GM10248 (cell line): ENCODE data around the gene IPCEF1.
A peak's percentile ranks its signal among the peaks of the same experiment; 100 is the strongest.
"Not testable (repeated sequence)": the region's sequence is repeated elsewhere in the genome, so short reads cannot be mapped to it uniquely, and the experiment has no call there.

ENCODE experiments used
- CTCF ChIA-PET: fragments of 300-600 bp; sonication (Branson Sonifier 250); formaldehyde crosslinking; extraction: SDS; loops from one replicate; lab custom pipeline; 2021; ENCODE audit warnings: antibody characterized with exemption; lab: Yijun Ruan, JAX
- POLR2A ChIA-PET: fragments of 350-650 bp; sonication (Branson Sonifier 250); formaldehyde crosslinking; extraction: SDS; loops from one replicate; lab custom pipeline; 2020; ENCODE audit warnings: antibody characterized with exemption; lab: Yijun Ruan, JAX
- DNase-seq: peaks from one replicate; pipeline ENCODE4 v3.0.0; 2012; ENCODE audit errors: extremely low spot score
- TF ChIP-seq, protein P1 (sequence below): IDR thresholded peaks from 2 replicates; pipeline ENCODE4 v1.5.1; 2012; ENCODE audit warnings: mild to moderate bottlenecking, low read depth; ENCODE audit errors: extremely low read depth, missing control alignments, control extremely low read depth

IPCEF1 gene

DNA sequence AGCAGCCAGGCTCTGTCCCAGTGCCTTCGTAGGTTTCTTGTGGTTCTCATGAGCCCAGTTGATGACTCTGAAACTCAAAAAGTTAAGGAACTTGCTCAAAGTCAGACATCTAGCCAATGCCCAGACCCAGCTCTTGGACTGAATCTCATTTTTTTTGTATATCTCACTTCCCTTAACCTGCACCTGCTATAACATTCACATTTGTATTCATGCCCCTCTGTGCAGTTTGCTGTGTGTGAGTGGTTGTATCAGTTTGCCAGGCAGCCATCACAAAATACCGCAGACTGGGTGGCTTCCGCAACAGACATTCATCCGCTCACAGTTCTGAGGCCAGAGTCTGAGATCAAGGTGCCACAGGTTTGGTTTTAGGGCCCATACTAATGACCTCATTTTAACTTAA, 49.9 kb downstream of the IPCEF1 start:
- ChIA-PET POLR2A (no interaction called here), CTCF (no interaction called here)
- TF ChIP-seq, protein P1, sequence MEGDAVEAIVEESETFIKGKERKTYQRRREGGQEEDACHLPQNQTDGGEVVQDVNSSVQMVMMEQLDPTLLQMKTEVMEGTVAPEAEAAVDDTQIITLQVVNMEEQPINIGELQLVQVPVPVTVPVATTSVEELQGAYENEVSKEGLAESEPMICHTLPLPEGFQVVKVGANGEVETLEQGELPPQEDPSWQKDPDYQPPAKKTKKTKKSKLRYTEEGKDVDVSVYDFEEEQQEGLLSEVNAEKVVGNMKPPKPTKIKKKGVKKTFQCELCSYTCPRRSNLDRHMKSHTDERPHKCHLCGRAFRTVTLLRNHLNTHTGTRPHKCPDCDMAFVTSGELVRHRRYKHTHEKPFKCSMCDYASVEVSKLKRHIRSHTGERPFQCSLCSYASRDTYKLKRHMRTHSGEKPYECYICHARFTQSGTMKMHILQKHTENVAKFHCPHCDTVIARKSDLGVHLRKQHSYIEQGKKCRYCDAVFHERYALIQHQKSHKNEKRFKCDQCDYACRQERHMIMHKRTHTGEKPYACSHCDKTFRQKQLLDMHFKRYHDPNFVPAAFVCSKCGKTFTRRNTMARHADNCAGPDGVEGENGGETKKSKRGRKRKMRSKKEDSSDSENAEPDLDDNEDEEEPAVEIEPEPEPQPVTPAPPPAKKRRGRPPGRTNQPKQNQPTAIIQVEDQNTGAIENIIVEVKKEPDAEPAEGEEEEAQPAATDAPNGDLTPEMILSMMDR = no peak
- no peak for DNase-seq

DNA sequence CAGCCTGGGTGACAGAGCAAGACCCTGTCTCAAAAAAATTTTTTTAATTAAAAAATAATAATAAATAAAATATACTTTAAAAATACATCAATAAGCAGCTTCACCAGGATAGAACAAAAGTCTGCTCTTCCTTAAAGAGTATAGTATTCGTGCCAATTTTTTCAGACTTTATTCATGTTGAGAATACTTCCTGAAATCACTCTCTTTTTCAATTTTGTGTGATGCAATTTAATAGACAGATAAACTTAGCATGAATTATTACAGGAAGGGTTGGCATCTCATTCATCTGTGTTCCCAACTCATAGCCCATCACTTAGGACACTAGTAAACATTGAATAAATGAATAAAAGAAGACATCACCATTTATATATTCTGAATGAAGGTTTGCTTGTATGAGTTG, 52.4 kb downstream of the IPCEF1 start:
- ChIA-PET CTCF (no interaction called here), POLR2A (no interaction called here)
- DNase-seq = no peak
- TF ChIP-seq, protein P1 = no peak

DNA sequence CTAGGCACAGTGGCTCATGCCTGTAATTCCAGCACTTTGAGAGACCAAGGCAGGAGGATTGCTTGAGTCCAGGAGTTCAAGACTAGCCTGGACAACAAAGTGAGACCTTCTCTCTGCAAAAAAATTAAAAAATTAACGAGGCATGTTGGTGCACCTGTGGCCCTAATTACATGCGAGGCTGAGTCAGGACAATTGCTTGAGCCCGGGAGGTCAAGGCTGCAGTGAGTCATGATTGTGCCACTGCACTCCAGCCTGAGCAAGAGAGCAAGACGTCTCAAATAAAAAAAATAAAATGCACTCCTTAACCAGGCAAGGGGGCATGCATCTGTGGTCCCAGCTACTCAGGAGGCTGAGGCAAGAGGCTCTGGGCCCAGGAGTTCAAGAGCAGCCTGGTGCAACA, 53.0 kb downstream of the IPCEF1 start:
- POLR2A ChIA-PET, DNase-seq, CTCF ChIA-PET: not testable (repeated sequence)

DNA sequence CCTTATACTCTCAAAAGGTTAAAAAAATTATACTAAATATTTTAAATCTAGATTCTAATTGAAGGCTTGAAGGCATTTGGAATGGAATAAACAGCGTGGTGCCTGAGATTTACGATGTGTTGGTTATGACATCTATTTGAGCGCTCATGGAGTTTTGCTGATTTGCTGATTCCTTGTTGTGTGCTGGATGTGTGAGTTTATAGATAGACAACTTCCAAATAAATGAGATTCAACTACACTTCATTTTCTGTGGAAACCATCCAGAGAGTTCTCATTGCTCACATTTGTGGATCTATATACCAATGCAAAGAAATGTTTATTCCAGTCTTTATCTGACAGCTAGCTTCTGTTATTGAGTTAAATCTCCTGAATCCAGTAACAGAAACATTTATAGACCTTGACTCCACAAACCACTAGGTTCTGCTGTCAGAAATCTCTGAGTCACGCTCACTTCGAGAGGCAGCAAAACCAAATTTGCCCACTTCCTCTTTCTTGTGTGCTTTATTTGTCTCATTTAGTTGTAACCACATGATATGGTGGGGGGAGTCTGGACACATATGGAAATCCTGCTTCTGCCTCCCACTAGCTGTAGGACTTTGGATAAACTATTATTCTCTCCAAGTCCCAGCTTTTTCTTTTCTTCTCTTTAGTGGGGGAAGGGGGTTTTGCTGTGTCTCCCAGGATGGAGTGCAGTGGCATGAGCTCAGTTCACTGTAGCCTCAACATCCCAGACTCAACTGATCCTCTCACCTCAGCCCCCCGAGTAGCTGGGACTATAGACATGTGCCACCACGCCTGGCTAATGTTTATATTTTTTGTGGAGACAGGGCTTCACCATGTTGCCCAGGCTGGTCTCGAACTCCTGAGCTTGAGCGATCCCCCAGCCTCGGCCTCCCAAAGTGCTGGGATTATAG, 54.5 kb downstream of the IPCEF1 start:
- ChIA-PET CTCF (interaction anchor here (0.8 kb wide), 1 partner anchor 25 kb away, joined by 4 read pairs; no protein-coding TSS in a partner anchor), POLR2A (no interaction called here)
- peak; percentile 67 for DNase-seq
- TF ChIP-seq, protein P1 = no peak

DNA sequence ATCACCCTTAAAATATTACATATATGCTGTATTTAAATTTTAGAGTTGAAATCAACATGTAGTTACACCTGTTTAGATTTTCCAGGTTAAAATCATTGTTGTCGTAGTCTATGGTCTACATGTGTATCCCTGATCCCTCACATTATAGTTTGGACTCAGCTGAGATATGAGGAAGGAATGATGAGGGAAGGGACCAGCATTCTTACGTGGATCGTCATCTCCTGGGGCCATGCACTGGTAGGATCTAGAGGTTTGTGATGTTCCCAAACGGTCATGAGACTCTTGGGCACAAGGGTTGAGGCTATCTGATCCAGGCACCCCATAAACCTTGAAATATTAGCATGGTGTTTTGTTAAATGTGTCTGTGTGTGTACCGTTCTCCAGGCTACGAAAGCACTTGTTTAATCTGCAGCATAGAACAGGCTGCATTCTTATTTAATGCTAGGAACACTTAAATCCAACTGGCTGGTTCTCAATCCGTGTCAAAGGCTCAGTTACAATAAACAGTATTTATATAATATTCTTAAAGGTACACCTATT, 55.4 kb downstream of the IPCEF1 start:
- TF ChIP-seq, protein P1 = no peak
- ChIA-PET CTCF (no interaction called here), POLR2A (no interaction called here)
- no peak for DNase-seq

DNA sequence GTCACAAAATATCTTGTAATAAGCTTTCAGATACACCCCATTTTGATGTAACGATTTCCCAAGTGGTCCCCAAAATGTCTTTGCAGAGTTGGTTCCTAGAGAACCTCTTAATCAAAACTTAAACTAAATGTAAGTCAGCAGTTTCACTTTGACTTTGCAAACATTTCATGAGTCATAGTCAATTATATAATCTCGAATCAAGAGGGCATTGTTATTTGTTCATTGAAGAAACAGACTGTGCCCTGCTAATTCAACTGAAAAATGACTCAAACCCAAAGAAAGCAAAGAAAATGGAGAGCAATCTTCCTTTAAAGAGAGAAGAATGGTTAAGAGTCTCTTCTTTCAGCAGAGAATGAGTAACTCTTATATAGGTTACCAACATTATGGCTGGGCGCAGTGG, 58.3 kb downstream of the IPCEF1 start:
- DNase-seq = no peak

More for the DNA sequence above, 58.3 kb downstream of the IPCEF1 start:
- ChIA-PET POLR2A (no interaction called here), CTCF (interaction anchor here (1.3 to 2.2 kb wide), 2 partner anchors 21 to 31 kb away, joined by 3 to 7 read pairs; no protein-coding TSS in a partner anchor)
- TF ChIP-seq, protein P1 = no peak
